Measurements from ENCODE around the gene PRPSAP2.

Gene PRPSAP2

GRCh38 chr17:18889658-18890057 is 31.7 kb downstream of the PRPSAP2 start:
- H3K27me3 ChIP-seq: no peaks in the 10 kb centered on the region
- no peak overlapping the region for H3K4me3 ChIP-seq (ENCODE audit: low read depth, low read length)
- no peaks in the 10 kb centered on the region for H3K4me1 ChIP-seq
- DNase-seq: no peak
- H3K36me3 ChIP-seq: peaks cover 9% of the 10 kb centered on the region
- TF ChIP-seq, protein P1, sequence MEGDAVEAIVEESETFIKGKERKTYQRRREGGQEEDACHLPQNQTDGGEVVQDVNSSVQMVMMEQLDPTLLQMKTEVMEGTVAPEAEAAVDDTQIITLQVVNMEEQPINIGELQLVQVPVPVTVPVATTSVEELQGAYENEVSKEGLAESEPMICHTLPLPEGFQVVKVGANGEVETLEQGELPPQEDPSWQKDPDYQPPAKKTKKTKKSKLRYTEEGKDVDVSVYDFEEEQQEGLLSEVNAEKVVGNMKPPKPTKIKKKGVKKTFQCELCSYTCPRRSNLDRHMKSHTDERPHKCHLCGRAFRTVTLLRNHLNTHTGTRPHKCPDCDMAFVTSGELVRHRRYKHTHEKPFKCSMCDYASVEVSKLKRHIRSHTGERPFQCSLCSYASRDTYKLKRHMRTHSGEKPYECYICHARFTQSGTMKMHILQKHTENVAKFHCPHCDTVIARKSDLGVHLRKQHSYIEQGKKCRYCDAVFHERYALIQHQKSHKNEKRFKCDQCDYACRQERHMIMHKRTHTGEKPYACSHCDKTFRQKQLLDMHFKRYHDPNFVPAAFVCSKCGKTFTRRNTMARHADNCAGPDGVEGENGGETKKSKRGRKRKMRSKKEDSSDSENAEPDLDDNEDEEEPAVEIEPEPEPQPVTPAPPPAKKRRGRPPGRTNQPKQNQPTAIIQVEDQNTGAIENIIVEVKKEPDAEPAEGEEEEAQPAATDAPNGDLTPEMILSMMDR (IDR thresholded peaks at IDR 0.05; ENCODE audit: low read depth, low read length): no peak
- no peaks in the 10 kb centered on the region for H3K9me3 ChIP-seq

GRCh38 chr17:18891541-18891940 is 33.6 kb downstream of the PRPSAP2 start:
- DNase-seq: no peak
- Histone ChIP-seq H3K4me1 (no peaks in the 10 kb centered on the region), H3K4me3 (ENCODE audit: low read depth, low read length) (no peak overlapping the region), H3K9me3 (no peaks in the 10 kb centered on the region), H3K36me3 (peaks cover 4% of the 10 kb centered on the region; the same call in 1 of the 2 replicates), H3K27me3 (no peaks in the 10 kb centered on the region)
- TF ChIP-seq, protein P1 (IDR thresholded peaks at IDR 0.05; ENCODE audit: low read depth, low read length): no peak

- Histone ChIP-seq H3K4me3 (ENCODE audit: low read depth, low read length) (no peak overlapping the region), H3K4me1 (no peaks in the 10 kb centered on the region), H3K27me3 (no peaks in the 10 kb centered on the region), H3K36me3 (0 out of 2 replicates have a peak, but pooled peaks cover 3% of the 10 kb centered on the region), H3K9me3 (no peaks in the 10 kb centered on the region)
- TF ChIP-seq, protein P1 (IDR thresholded peaks at IDR 0.05; ENCODE audit: low read depth, low read length): no peak
- DNase-seq: no peak
These were observed 38.2 kb downstream of the PRPSAP2 start for GRCh38 chr17:18896146-18896545.

DNA sequence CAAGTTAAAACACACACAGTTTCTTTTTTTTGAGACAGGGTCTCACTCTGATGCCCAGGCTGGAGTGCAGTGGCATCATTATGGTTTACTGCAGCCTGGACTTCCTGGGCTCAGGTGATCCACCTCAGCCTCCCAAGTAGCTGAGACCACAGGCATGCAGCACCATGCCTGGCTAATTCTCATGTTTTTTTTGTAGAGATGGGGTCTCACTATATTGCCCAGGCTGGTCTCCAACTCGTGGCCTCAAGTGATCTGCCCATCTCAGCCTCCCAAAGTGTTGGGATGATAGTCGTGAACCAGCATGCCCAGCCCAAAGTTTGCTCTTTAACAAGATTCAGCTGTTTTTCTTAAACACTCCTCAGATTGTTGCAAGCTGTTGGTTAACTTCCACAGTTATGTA is 39.0 kb downstream of the PRPSAP2 start:
- Histone ChIP-seq H3K27me3 (no peaks in the 10 kb centered on the region), H3K4me1 (no peaks in the 10 kb centered on the region), H3K4me3 (ENCODE audit: low read depth, low read length) (no peak overlapping the region), H3K9me3 (no peaks in the 10 kb centered on the region), H3K36me3 (0 out of 2 replicates have a peak, but pooled peaks cover 3% of the 10 kb centered on the region)
- no peak for DNase-seq
- TF ChIP-seq, protein P1 (IDR thresholded peaks at IDR 0.05; ENCODE audit: low read depth, low read length): no peak

DNA sequence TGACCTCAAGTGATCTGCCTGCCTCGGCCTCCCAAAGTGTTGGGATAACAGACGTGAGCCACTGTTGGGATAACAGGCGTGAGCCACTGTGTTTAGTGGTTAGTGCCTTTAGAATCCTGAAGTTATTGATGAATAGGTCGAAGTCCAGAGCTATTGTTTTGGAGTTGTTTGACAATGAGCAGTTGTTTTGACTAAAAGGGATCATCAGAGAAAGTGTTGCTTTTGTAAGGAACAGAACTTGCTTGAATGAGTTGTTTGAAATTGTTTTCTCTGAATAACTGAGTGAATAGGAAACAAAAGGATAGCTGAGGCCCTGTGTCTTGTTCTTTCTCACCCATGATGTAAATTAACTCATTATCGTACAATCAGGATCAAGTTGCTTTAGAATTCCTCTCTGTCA is 46.6 kb downstream of the PRPSAP2 start:
- Histone ChIP-seq H3K36me3 (0 out of 2 replicates have a peak, but pooled peaks cover 3% of the 10 kb centered on the region), H3K4me1 (no peaks in the 10 kb centered on the region), H3K4me3 (ENCODE audit: low read depth, low read length) (no peak overlapping the region), H3K9me3 (no peaks in the 10 kb centered on the region), H3K27me3 (no peaks in the 10 kb centered on the region)
- DNase-seq: no peak
- TF ChIP-seq, protein P1 (IDR thresholded peaks at IDR 0.05; ENCODE audit: low read depth, low read length): no peak

DNA sequence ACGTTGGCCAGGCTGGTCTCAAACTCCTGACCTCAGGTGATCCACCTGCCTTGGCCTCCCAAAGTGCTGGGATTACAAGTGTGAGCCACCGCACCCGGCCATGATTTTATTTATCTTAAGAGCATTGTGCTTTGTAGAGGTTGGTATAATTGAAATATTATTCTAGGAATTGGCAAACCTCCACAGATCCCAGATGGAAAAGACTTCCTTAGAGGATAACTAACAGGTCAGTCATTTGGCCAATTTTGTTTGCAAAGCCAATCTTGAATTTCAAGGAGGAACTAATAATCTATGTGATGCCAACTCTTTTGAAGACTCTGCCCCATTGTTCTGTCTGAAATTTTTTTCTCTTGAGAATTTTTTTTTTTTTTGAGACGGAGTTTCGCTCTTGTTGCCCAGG is 47.3 kb downstream of the PRPSAP2 start:
- no peak for DNase-seq
- Histone ChIP-seq H3K4me1 (no peaks in the 10 kb centered on the region), H3K36me3 (0 out of 2 replicates have a peak, but pooled peaks cover 3% of the 10 kb centered on the region), H3K9me3 (no peaks in the 10 kb centered on the region), H3K4me3 (ENCODE audit: low read depth, low read length) (no peak overlapping the region), H3K27me3 (no peaks in the 10 kb centered on the region)
- TF ChIP-seq, protein P1 (IDR thresholded peaks at IDR 0.05; ENCODE audit: low read depth, low read length): no peak
